H1 (cell line): ENCODE results near the gene REL. TPM values are rescaled to one million over a fixed set of nuclear protein-coding genes. Genes with fewer than 3 reads are reported as not detected.

Experiments
- CTCF ChIA-PET: fragments of 300-600 bp; sonication (Branson Sonifier 250); formaldehyde crosslinking; loops from one replicate; lab custom pipeline; 2021; ENCODE audit not compliant: partially characterized antibody; lab: Charles Lee
- POLR2A ChIA-PET: fragments of 300-600 bp; sonication (Branson Sonifier 250); formaldehyde crosslinking; loops from one replicate; lab custom pipeline; 2021; ENCODE audit warnings: inconsistent platforms; ENCODE audit not compliant: partially characterized antibody; lab: Charles Lee
- DNase-seq, 2 experiments: peaks; one replicate each; pipeline versions ENCODE4 v3.0.0 to v3.0.0-alpha.2; 2010 to 2022; ENCODE audit warnings: low spot score in 2 of 2, low read depth in 1 of 2, mixed read lengths in 1 of 2
- FAIRE-seq: peaks from 2 replicates; lab custom pipeline; 2011; peaks lifted over from hg19 to GRCh38; lab: Jason Lieb, UNC
- H2AFZ ChIP-seq: 2 replicates; pipeline ENCODE4 v1.8.1; 2012; ENCODE audit warnings: low read length, inconsistent platforms
- H2AK5ac ChIP-seq: 2 replicates; pipeline ENCODE4 v1.6.1; 2013; ENCODE audit warnings: low read depth, low read length
- H2BK120ac ChIP-seq: replicated peaks from 2 replicates; pipeline ENCODE3; 2013; ENCODE audit warnings: low read depth, low read length, inconsistent platforms
- H2BK12ac ChIP-seq: 2 replicates; pipeline ENCODE4 v1.6.1; 2013; ENCODE audit warnings: low read depth, low read length
- H2BK15ac ChIP-seq: 2 replicates; pipeline ENCODE4 v1.6.1; 2013; ENCODE audit warnings: low read length
- H2BK20ac ChIP-seq: 2 replicates; pipeline ENCODE4 v1.6.1; 2013; ENCODE audit warnings: low read length
- H2BK5ac ChIP-seq: 2 replicates; pipeline ENCODE4 v1.6.1; 2013; ENCODE audit warnings: low read depth, low read length
- H3K14ac ChIP-seq: 2 replicates; pipeline ENCODE4 v1.6.1; 2013; ENCODE audit warnings: inconsistent platforms; ENCODE audit not compliant: insufficient read length
- H3K18ac ChIP-seq: 2 replicates; pipeline ENCODE4 v1.6.1; 2013; ENCODE audit warnings: low read length; ENCODE audit errors: extremely low read depth
- H3K23ac ChIP-seq: 2 replicates; pipeline ENCODE4 v1.6.1; 2013; ENCODE audit warnings: inconsistent platforms; ENCODE audit not compliant: insufficient read length
- H3K23me2 ChIP-seq: 2 replicates; pipeline ENCODE4 v1.6.1; 2013; ENCODE audit warnings: low read depth, low read length
- H3K27ac ChIP-seq: 2 replicates; pipeline ENCODE4 v1.6.1; 2011; ENCODE audit warnings: low read depth, low read length, inconsistent platforms
- H3K27me3 ChIP-seq, 4 experiments: replicated peaks in 1 of 4; 1 replicate in 1 of 4; 2 replicates in 3 of 4; pipeline versions ENCODE4 v1.6.1 to v1.8.1; 2011 to 2013; ENCODE audit warnings: low read length in 3 of 4, mild to moderate bottlenecking in 3 of 4, inconsistent platforms in 2 of 4, mixed read lengths in 2 of 4, moderate library complexity in 1 of 4; ENCODE audit not compliant: control insufficient read depth in 3 of 4, insufficient read depth in 3 of 4; ENCODE audit errors: extremely low read depth in 1 of 4
- H3K36me3 ChIP-seq, 4 experiments: 2 replicates each; pipeline versions ENCODE4 v1.6.1 to v1.8.1; 2011 to 2013; ENCODE audit warnings: mild to moderate bottlenecking in 4 of 4, low read length in 3 of 4, moderate library complexity in 2 of 4, control low read depth in 1 of 4, inconsistent platforms in 1 of 4; ENCODE audit not compliant: insufficient read depth in 4 of 4, control insufficient read depth in 2 of 4
- H3K4ac ChIP-seq: replicated peaks from 2 replicates; pipeline ENCODE3; 2013; ENCODE audit warnings: low read length, low read depth, mixed read lengths, inconsistent platforms; ENCODE audit not compliant: insufficient read length
- H3K4me1 ChIP-seq, 4 experiments: replicated peaks in 1 of 4; 1 replicate in 1 of 4; 2 replicates in 3 of 4; pipeline versions ENCODE4 v1.6.1 to v1.8.1; 2011 to 2013; ENCODE audit warnings: low read length in 3 of 4, inconsistent platforms in 2 of 4, mixed read lengths in 1 of 4; ENCODE audit not compliant: insufficient read depth in 4 of 4, control insufficient read depth in 3 of 4
- H3K4me2 ChIP-seq, 2 experiments: 2 replicates each; pipeline versions ENCODE4 v1.6.1 to v1.8.1; 2011 to 2013; ENCODE audit warnings: low read depth in 2 of 2, low read length in 2 of 2, control low read depth in 1 of 2, inconsistent platforms in 1 of 2, mild to moderate bottlenecking in 1 of 2; ENCODE audit not compliant: insufficient read depth in 1 of 2
- H3K4me3 ChIP-seq, 4 experiments: fragments of 200-600, 300-600 bp in 1 of 4; sonication (generic), shearing (Covaris generic), sonication (Bioruptor Twin) in 1 of 4; 2 replicates each; pipeline versions ENCODE4 v1.5.1 to v1.8.1; 2011 to 2016; ENCODE audit warnings: low read length in 4 of 4, low read depth in 3 of 4, control low read depth in 2 of 4, inconsistent platforms in 2 of 4, mild to moderate bottlenecking in 2 of 4, mixed read lengths in 1 of 4, moderate library complexity in 1 of 4; ENCODE audit not compliant: insufficient read depth in 2 of 4; ENCODE audit errors: extremely low read depth in 1 of 4
- H3K56ac ChIP-seq: replicated peaks from 2 replicates; pipeline ENCODE3; 2013; ENCODE audit warnings: low read depth, mild to moderate bottlenecking, mixed read lengths, low read length, inconsistent platforms; ENCODE audit not compliant: insufficient read length
- H3K79me1 ChIP-seq: 2 replicates; pipeline ENCODE4 v1.6.1; 2013; ENCODE audit warnings: low read depth, low read length, control low read depth
- H3K79me2 ChIP-seq, 2 experiments: 2 replicates each; pipeline versions ENCODE4 v1.6.1 to v1.8.1; 2012 to 2013; ENCODE audit warnings: low read length in 2 of 2, mild to moderate bottlenecking in 2 of 2, inconsistent platforms in 1 of 2; ENCODE audit not compliant: insufficient read depth in 2 of 2, control insufficient read depth in 1 of 2
- H3K9ac ChIP-seq, 4 experiments: replicated peaks in 1 of 4; 1 replicate in 1 of 4; 2 replicates in 3 of 4; pipeline versions ENCODE4 v1.6.1 to v1.8.1; 2011 to 2013; ENCODE audit warnings: low read depth in 3 of 4, low read length in 3 of 4, control low read depth in 2 of 4, mild to moderate bottlenecking in 2 of 4, moderate library complexity in 2 of 4, inconsistent platforms in 1 of 4; ENCODE audit errors: extremely low read depth in 1 of 4
- H3K9me3 ChIP-seq, 2 experiments: 2 replicates each; pipeline versions ENCODE4 v1.6.1 to v1.8.1; 2012 to 2013; ENCODE audit warnings: mild to moderate bottlenecking in 2 of 2, moderate library complexity in 2 of 2, control low read depth in 1 of 2, inconsistent platforms in 1 of 2, low read depth in 1 of 2, low read length in 1 of 2, mixed read lengths in 1 of 2; ENCODE audit not compliant: insufficient read depth in 2 of 2
- H4K20me1 ChIP-seq, 2 experiments: replicated peaks in 1 of 2; 2 replicates each; pipeline versions ENCODE3 to v1.8.1; 2011 to 2013; ENCODE audit warnings: inconsistent platforms in 2 of 2, low read length in 2 of 2, mild to moderate bottlenecking in 1 of 2; ENCODE audit not compliant: insufficient read depth in 2 of 2, control insufficient read depth in 1 of 2
- H4K5ac ChIP-seq: 2 replicates; pipeline ENCODE4 v1.6.1; 2013; ENCODE audit warnings: low read length, low read depth, mixed read lengths, inconsistent platforms; ENCODE audit not compliant: insufficient read length
- H4K8ac ChIP-seq: 2 replicates; pipeline ENCODE4 v1.8.0; 2013; ENCODE audit warnings: mild to moderate bottlenecking, moderate library complexity, low read length, inconsistent platforms; ENCODE audit not compliant: insufficient read depth; ENCODE audit errors: extremely low read depth
- H4K91ac ChIP-seq: replicated peaks from 2 replicates; pipeline ENCODE3; 2013; ENCODE audit warnings: low read length, mixed read lengths, inconsistent platforms; ENCODE audit not compliant: insufficient read length
- BACH1 ChIP-seq: IDR thresholded peaks from 2 replicates; pipeline ENCODE4 v1.6.1; 2012; ENCODE audit warnings: low read length, improper control_type of control experiment
- BCL11A ChIP-seq, 2 experiments: IDR thresholded peaks; one replicate each; pipeline ENCODE4 v1.6.1; 2011; ENCODE audit warnings: low read depth in 2 of 2, low read length in 2 of 2, mild to moderate bottlenecking in 2 of 2
- CREB1 ChIP-seq: IDR thresholded peaks from 2 replicates; pipeline ENCODE4 v1.6.1; 2012; ENCODE audit warnings: inconsistent platforms
- EZH2 ChIP-seq: fragments of 200-600 bp; sonication (generic); IDR thresholded peaks from 2 replicates; pipeline ENCODE4 v1.7.1; 2012; ENCODE audit warnings: low read depth, mild to moderate bottlenecking, moderate library complexity, low read length, inconsistent platforms; ENCODE audit not compliant: severe bottlenecking
- HDAC2 ChIP-seq, 2 experiments: fragments of 300-600 bp in 1 of 2; sonication (generic) in 1 of 2; IDR thresholded peaks; 2 replicates each; pipeline ENCODE4 v1.6.1; 2011 to 2012; ENCODE audit warnings: low read depth in 2 of 2, low read length in 2 of 2, mild to moderate bottlenecking in 2 of 2, moderate library complexity in 2 of 2, borderline replicate concordance in 1 of 2, inconsistent platforms in 1 of 2
- TBP ChIP-seq: IDR thresholded peaks from 2 replicates; pipeline ENCODE4 v1.6.1; 2011; ENCODE audit warnings: low read depth, low read length, improper control_type of control experiment
- TEAD4 ChIP-seq: IDR thresholded peaks from 2 replicates; pipeline ENCODE4 v1.6.1; 2012; ENCODE audit warnings: low read depth, low read length, inconsistent platforms, mixed read lengths
- WGBS, 2 experiments: shearing (Covaris generic) in 1 of 2; methylation state at CpG; one replicate each; pipeline versions ENCODE4 v1.1.6 to v1.1.7; 2013 to 2015; ENCODE audit warnings: low lambda C conversion rate in 2 of 2, mixed read lengths in 2 of 2, inconsistent platforms in 1 of 2, low coverage in 1 of 2, missing lambda C conversion rate in 1 of 2; ENCODE audit not compliant: insufficient replicate concordance in 2 of 2, insufficient coverage in 1 of 2, insufficient read length in 1 of 2; ENCODE audit errors: extremely low coverage in 1 of 2, missing lambda C conversion rate in 1 of 2; 5-methylcytosine and 5-hydroxymethylcytosine counted together
- polyA plus RNA-seq, 7 experiments: library from polyadenylated mRNA; depleted of rRNA in 3 of 7; stranded (reverse) in 5 of 7; unstranded in 2 of 7; fragments of >200 nt in 5 of 7; fragments of 200-250 nt in 2 of 7; gene quantifications; 1 replicate in 5 of 7; 2 replicates in 1 of 7; 4 replicates in 1 of 7; pipeline versions ENCODE4 v1.2.1 to v1.2.3, GENCODE V29; 2011 to 2013; ENCODE audit warnings: missing spikeins in 2 of 7, mixed read lengths in 2 of 7
- total RNA-seq: library from RNA; stranded (reverse); fragmentation: NEBNext Ultra II Directional; extraction: Animal tissue kit (Norgen Biotek cat#: 25700); gene quantifications from 2 replicates; pipeline ENCODE4 v1.2.1, GENCODE V29; 2021

Gene REL
- total and polyA plus RNA-seq, 2 of the 8 experiments (the other 6 are each of a cell fraction or from before 2014, with no cell fraction given), result 1.5 to 7.5 TPM

- no peaks in the 10 kb centered on the region for H3K36me3 ChIP-seq
- H2AK5ac ChIP-seq, result no peak overlapping the region
- no peaks in the 10 kb centered on the region for H3K23me2 ChIP-seq
- no peaks in the 10 kb centered on the region for H3K4me1 ChIP-seq
- no peak overlapping the region for H4K5ac ChIP-seq
- H3K4me2 ChIP-seq, result no peak overlapping the region
- no peak overlapping the region for H3K23ac ChIP-seq
- H3K9ac ChIP-seq, result no peak overlapping the region
- CTCF ChIA-PET, result interaction anchor here (1.1 kb wide), 1 partner anchor 13 kb away, joined by 3 read pairs; no protein-coding TSS in a partner anchor
- no peak overlapping the region for H3K4me3 ChIP-seq
- H2BK20ac ChIP-seq, result no peak overlapping the region
- H3K9me3 ChIP-seq, result no peaks in the 10 kb centered on the region
- no peak overlapping the region for H2AFZ ChIP-seq
- no peaks in the 10 kb centered on the region for H3K79me2 ChIP-seq
- DNase-seq (no peak), FAIRE-seq (no peak)
- no peak overlapping the region for H3K4ac ChIP-seq
- POLR2A ChIA-PET, result no interaction called here
- TF ChIP-seq HDAC2 (IDR thresholded peaks at IDR 0.05; ENCODE audit: borderline replicate concordance in 1 of 2, low read depth in 2 of 2, low read length in 2 of 2) (no peak), BCL11A (IDR thresholded peaks at IDR 0.05; ENCODE audit: low read depth in 2 of 2, low read length in 2 of 2) (no peak), CREB1 (no peak), TEAD4 (no peak), EZH2 (no peak), TBP (no peak), BACH1 (no peak)
- H3K79me1 ChIP-seq, result no peaks in the 10 kb centered on the region
- H3K14ac ChIP-seq, result no peak overlapping the region
- no peak overlapping the region for H2BK5ac ChIP-seq
- no peak overlapping the region for H3K27ac ChIP-seq
- H4K91ac ChIP-seq, result no peak overlapping the region
- H2BK12ac ChIP-seq, result no peak overlapping the region
- H2BK120ac ChIP-seq, result no peak overlapping the region
- 71% methylated on average over 2 of the region's 2 CpGs; no CpG with 5 or more reads in 1 of the 2 experiments for WGBS, 2 experiments
- no peak overlapping the region for H2BK15ac ChIP-seq
- no peak overlapping the region for H4K8ac ChIP-seq
- no peaks in the 10 kb centered on the region for H4K20me1 ChIP-seq
- peaks cover 12 to 43% (median 28%) of the 10 kb centered on the region in 4 experiments for H3K27me3 ChIP-seq
- no peak overlapping the region for H3K56ac ChIP-seq
- no peak overlapping the region for H3K18ac ChIP-seq
These were observed 47.1 kb upstream of the REL start for GRCh38 chr2:60834270-60834717.
